ENCODE results near the gene KRTAP4-7.
"Not testable (repeated sequence)": the region's sequence is repeated elsewhere in the genome, so short reads cannot be mapped to it uniquely, and the experiment has no call there.

DNA sequence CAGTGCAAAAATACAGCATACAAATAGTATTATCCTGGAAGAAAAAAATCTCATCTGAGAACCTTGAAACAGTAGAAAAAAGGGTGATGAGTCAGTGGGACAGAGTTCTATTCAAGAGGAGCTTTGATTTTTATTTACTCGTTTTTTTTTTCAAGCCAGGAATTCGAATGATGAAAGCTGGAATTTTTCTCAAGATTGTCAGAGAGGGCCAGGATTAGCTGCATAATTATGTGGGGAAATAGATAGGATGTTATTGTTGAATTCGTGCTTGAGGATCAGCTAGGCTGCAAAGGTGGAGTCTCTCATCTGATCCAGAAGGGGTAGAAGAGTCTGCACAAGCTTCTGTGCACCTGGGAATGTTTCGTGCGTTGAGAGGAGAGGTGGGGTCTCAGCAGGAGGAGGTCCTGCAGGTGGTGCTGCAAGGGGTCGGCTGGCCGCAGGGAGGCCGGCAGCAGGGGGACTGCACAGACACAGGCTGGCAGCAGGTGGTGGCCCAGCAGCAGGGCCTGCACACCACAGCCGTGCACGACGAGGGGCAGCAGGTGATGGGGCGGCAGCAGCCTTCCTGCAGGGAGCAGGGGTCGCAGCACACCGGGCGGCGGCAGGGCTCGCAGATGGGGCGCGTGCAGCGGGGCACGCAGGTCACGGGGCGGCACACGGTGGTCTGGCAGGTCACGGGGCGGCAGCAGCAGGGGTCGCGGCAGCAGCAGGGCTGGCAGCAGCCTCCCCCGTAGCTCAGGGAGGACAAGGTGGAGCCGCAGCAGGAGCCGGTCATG lies 24.5 kb upstream of the KRTAP4-7 start:
- TF ChIP-seq, protein P1, sequence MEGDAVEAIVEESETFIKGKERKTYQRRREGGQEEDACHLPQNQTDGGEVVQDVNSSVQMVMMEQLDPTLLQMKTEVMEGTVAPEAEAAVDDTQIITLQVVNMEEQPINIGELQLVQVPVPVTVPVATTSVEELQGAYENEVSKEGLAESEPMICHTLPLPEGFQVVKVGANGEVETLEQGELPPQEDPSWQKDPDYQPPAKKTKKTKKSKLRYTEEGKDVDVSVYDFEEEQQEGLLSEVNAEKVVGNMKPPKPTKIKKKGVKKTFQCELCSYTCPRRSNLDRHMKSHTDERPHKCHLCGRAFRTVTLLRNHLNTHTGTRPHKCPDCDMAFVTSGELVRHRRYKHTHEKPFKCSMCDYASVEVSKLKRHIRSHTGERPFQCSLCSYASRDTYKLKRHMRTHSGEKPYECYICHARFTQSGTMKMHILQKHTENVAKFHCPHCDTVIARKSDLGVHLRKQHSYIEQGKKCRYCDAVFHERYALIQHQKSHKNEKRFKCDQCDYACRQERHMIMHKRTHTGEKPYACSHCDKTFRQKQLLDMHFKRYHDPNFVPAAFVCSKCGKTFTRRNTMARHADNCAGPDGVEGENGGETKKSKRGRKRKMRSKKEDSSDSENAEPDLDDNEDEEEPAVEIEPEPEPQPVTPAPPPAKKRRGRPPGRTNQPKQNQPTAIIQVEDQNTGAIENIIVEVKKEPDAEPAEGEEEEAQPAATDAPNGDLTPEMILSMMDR (IDR thresholded peaks at IDR 0.05) = not testable (repeated sequence)
- not testable (repeated sequence) for TF ChIP-seq EZH2 (IDR thresholded peaks at IDR 0.05)
